ENCODE data around the gene CEBPZ.
A peak's percentile ranks its signal among the peaks of the same experiment; 100 is the strongest.

The CEBPZ gene

GRCh38 chr2:37167636-37168180 is 63.7 kb downstream of the CEBPZ start:
- H3K4me3 ChIP-seq (ENCODE audit: low read depth, low read length), result no peak overlapping the region
- no peak for DNase-seq (ENCODE audit: low read depth)
- TF ChIP-seq MAX (IDR thresholded peaks at IDR 0.05; ENCODE audit: low read depth, low read length) (no peak), CTCF (IDR thresholded peaks at IDR 0.05; ENCODE audit: low read depth, low read length) (no peak), POLR2A (IDR thresholded peaks at IDR 0.05; ENCODE audit: extremely low read depth, insufficient read length) (no peak), MYC (IDR thresholded peaks at IDR 0.05; ENCODE audit: low read depth, low read length) (no peak)

- no peak for DNase-seq (ENCODE audit: low read depth)
- no peak overlapping the region for H3K4me3 ChIP-seq (ENCODE audit: low read depth, low read length)
- no peak for TF ChIP-seq MYC (IDR thresholded peaks at IDR 0.05; ENCODE audit: low read depth, low read length)
Measured at GRCh38 chr2:37164757-37165156, 66.6 kb downstream of the CEBPZ start.

- TF ChIP-seq CTCF (IDR thresholded peaks at IDR 0.05; ENCODE audit: low read depth, low read length) (no peak), MYC (IDR thresholded peaks at IDR 0.05; ENCODE audit: low read depth, low read length) (peak; percentile 58; the same call in 1 of the 2 replicates), POLR2A (IDR thresholded peaks at IDR 0.05; ENCODE audit: extremely low read depth, insufficient read length) (peak; percentile 42), MAX (IDR thresholded peaks at IDR 0.05; ENCODE audit: low read depth, low read length) (peak; percentile 62; the same call in 1 of the 2 replicates)
- peak; percentile 92 for DNase-seq (ENCODE audit: low read depth)
- peak within 1 kb of the TSS; percentile 93 for H3K4me3 ChIP-seq (ENCODE audit: low read depth, low read length)
Measured at GRCh38 chr2:37156857-37157714, 74.3 kb downstream of the CEBPZ start, which contains the start of gene EIF2AK2. Gene EIF2AK2, minus strand, starts transcription at chr2:37156980. Its CDS starts 9,174 bp downstream, at chr2:37147806.

GRCh38 chr2:37156071-37156856 is 75.1 kb downstream of the CEBPZ start:
- peak; percentile 58 for DNase-seq (ENCODE audit: low read depth)
- H3K4me3 ChIP-seq (ENCODE audit: low read depth, low read length), result peak overlapping the region; percentile 93
- TF ChIP-seq POLR2A (IDR thresholded peaks at IDR 0.05; ENCODE audit: extremely low read depth, insufficient read length) (no peak), MYC (IDR thresholded peaks at IDR 0.05; ENCODE audit: low read depth, low read length) (no peak), CTCF (IDR thresholded peaks at IDR 0.05; ENCODE audit: low read depth, low read length) (no peak), MAX (IDR thresholded peaks at IDR 0.05; ENCODE audit: low read depth, low read length) (no peak)

- H3K4me3 ChIP-seq (ENCODE audit: low read depth, low read length), result no peak overlapping the region
- DNase-seq (ENCODE audit: low read depth), result peak; percentile 30
- TF ChIP-seq CTCF (IDR thresholded peaks at IDR 0.05; ENCODE audit: low read depth, low read length) (no peak), MAX (IDR thresholded peaks at IDR 0.05; ENCODE audit: low read depth, low read length) (no peak), POLR2A (IDR thresholded peaks at IDR 0.05; ENCODE audit: extremely low read depth, insufficient read length) (no peak), MYC (IDR thresholded peaks at IDR 0.05; ENCODE audit: low read depth, low read length) (no peak)
Measured at GRCh38 chr2:37154785-37155184, 76.6 kb downstream of the CEBPZ start.

GRCh38 chr2:37153224-37153623 is 78.2 kb downstream of the CEBPZ start:
- DNase-seq (ENCODE audit: low read depth), result no peak
- TF ChIP-seq CTCF (IDR thresholded peaks at IDR 0.05; ENCODE audit: low read depth, low read length) (no peak), MYC (IDR thresholded peaks at IDR 0.05; ENCODE audit: low read depth, low read length) (no peak), POLR2A (IDR thresholded peaks at IDR 0.05; ENCODE audit: extremely low read depth, insufficient read length) (no peak), MAX (IDR thresholded peaks at IDR 0.05; ENCODE audit: low read depth, low read length) (no peak)
- no peak overlapping the region for H3K4me3 ChIP-seq (ENCODE audit: low read depth, low read length)
